T follicular helper cell (primary cell): Measurements from ENCODE around the gene MAP3K21.

ENCODE experiments used
- DNase-seq: peaks from one replicate; pipeline ENCODE4 v3.0.0-alpha.2; 2020; ENCODE audit warnings: low read depth

MAP3K21 gene

DNA sequence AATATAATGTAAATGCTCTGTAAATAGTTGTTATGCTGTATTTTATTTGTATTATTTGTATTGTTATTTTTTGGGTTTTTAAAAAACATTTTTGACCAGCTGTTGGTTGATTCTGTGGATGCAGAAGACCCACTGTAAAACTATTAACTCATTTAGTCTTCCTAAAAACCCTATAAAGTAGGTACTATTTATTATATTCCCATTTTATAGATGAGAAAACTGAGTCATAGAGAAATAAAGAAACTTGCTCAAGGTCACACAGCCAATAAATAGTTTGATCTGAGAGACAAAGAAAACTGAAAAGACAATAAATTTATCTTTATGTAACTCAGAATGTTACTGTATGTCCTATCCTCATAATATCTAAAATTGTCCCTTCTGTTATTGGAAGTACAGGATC lies 1.2 kb upstream of the MAP3K21 start:
- no peak for DNase-seq

DNA sequence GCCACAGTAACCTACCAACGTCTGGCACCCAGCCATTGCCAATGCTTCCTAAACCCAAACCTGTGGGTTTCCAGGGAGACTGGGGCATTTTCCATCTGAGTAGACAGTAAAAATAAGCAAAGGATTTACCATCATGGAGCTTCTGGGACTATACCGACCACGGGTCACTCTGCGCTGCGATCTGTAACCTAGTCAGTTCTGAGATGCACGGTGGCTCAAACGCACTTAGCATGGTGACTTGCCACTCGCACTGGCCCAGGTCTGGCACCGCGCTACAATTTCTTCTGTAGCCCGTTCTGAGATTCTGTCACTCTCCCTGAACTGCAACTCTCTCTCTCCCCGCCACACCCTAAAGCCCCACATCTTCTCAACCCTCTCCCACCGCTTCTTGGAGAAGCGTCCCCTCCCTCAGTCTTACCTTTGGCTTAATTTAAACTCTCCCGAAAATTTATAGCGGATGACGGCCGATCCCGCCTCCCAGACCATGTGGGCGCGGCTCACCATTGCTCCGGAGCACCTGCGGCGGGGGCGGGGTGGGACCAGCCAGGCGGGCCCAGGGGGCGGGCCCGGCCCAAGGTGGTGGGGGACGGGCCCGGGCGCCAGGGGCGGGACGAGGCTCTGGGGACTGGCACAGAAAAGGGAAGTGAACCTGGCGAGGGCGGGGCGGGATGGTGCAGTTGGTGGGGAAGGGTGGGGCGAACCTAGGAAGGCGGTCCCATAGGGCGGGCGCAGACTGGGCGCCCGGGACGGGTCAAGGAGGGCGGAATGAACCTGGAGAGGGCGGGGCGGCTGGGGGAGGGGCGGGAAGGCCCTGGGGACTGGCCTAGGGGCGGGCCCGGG lies 493 bp upstream of the MAP3K21 start:
- peak; percentile 80 for DNase-seq

DNA sequence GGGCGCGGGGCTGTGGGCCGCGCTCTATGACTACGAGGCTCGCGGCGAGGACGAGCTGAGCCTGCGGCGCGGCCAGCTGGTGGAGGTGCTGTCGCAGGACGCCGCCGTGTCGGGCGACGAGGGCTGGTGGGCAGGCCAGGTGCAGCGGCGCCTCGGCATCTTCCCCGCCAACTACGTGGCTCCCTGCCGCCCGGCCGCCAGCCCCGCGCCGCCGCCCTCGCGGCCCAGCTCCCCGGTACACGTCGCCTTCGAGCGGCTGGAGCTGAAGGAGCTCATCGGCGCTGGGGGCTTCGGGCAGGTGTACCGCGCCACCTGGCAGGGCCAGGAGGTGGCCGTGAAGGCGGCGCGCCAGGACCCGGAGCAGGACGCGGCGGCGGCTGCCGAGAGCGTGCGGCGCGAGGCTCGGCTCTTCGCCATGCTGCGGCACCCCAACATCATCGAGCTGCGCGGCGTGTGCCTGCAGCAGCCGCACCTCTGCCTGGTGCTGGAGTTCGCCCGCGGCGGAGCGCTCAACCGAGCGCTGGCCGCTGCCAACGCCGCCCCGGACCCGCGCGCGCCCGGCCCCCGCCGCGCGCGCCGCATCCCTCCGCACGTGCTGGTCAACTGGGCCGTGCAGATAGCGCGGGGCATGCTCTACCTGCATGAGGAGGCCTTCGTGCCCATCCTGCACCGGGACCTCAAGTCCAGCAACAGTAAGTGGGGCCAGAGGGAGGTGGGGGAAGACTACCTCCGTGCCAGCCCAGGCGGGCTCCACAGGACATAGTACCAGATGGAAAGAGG lies 808 bp downstream of the MAP3K21 start:
- DNase-seq: peak; percentile 6

DNA sequence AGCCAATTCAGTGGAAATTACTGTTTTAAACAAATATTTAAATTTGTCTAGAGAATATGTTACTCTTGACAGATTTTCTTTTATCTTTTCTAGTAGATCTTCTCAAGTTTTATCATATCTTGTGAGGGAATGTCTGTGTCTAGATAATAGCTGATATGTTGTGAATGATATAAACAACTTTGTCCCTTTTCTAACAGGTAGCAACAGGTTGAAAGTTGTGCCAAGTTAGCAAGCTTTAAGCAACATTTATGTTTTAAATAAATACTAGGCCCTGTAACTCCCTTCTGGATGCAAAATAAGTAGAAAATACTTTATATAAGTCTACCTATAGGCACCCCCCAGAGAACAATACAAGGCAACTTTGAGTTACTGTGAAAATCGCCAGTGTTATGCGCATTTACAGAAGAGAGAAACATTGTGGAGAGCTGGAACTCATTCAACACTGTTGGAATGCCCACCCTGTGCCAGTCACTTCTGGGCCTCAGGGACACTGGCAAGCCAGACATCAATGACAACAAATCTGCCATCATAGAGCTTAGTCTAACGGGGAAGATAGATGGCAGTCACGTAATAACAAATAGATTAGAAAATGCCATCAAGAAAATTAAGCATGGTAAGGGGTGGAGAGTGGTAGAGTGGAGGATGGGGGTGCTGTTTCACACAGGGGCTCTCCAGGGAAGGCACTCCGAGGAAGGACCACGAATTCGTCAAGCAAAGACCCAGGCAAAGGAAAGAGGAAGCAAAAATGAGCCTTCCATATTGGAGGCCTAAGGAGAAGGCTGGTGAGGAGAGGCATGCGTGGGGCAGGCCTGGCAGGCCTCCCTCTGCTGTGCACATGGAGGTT lies 4.4 kb downstream of the MAP3K21 start:
- DNase-seq: no peak

DNA sequence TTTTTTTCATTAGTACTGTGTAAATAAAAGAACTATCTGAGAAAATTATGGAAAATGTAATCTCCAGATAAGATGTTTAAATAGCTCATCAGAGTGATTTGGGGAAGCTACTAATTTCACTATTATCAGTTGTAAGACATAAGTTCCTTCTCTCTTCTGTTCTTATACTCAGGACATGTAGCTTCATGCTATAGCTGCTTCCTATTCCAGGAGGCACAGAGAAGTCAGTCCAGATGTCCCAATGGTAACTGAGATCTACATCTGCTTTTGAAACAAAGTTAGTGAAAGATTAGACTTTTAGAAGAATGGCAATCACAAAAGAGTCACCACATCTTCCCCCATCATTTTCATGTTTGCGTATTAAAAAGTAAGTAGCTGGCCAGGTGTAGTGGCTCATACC lies 5.6 kb downstream of the MAP3K21 start:
- no peak for DNase-seq

DNA sequence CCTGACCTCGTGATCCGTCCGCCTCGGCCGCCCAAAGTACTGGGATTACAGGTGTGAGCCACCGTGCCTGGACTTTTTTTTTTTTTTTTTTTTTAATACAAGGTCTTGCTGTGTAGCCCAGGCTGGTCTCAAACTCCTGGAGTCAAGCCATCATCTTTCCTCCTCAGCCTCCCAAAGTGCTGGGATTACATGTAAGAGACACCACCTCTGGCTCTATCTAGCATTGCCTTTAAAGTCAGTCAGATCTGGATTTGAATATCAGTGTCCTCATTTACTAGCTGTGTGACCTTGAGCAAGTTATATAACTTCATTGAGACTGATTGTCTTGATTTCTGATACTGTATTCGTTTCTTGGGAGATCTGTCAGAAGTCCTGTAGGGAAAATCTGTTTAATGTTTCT lies 6.6 kb downstream of the MAP3K21 start:
- DNase-seq: no peak

DNA sequence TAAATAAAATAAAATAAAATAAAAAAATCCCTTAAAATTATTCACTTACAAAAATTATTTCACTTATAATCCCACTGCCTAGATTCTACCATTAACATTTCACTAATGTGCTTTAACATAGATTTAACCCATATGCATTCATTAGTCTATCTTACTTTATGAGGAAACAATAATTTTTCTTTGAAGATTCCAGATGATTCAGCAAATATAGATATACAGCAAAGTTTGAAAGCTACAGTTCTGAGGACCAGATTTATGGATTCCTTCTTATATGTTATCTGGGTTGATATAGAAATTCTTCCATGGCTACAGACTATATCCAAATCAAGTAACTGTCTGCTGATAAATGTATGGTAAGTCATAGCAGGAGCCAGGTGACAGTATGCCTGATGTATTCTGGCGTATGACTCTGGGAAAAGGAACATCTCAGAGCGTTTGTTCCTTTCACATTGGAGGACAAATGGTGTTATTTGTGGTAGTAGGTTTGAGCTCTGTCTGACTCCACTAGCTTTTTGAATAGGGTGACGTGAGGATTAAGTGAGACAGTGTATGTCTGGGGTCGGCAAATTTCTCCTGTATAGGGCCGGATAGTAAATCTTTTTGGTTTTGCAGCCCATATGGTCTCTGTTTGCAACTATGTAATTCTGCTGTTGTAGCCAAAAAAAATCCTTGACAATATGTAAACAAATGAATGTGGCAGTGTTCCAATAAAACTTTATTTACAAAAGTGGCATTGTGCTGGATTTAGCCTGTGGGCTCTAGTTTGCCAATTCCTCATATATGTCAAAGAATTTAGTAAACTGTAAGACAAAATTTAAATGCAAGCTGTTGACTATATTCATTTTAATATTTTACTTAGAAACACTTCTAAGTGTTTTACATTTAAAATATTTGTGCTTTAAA lies 9.3 kb downstream of the MAP3K21 start:
- no peak for DNase-seq

DNA sequence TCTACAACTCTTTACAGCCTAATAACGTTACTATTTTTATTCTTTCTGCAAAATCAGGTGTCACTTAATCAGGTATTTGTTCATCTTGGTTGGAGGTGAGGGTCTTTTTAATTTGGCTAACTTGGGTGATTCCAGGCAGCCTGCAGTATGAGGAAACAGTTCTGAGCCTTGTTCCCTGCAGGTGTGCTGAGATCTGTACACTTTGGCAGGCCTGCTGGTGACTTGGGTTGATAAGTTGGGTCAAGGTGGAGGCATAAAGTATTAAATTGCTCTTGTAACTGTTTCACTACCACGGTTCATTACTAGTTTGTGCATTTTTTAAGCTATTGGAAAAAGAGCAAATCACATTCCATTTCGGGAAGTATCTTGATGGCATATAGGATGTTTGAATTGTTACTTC lies 10.0 kb downstream of the MAP3K21 start:
- DNase-seq: no peak

DNA sequence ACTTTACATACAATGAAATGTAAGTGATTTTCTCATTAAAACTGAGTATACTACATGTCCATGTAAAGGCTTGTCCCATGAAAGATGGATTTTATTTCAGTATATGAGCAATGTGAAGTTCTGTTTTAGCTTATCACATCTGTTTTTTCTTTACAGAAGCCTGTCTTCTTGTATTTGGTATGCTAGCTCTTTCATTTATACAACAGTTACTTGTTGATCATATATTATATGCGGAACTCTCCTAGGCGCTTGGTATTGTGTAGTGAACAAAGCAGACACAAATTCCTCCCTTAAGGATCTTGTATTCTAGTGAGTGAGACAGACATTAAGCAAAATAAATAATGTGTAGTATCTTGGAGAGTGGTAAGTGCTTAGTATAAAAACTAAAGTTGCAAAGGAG lies 10.6 kb downstream of the MAP3K21 start:
- DNase-seq: no peak

DNA sequence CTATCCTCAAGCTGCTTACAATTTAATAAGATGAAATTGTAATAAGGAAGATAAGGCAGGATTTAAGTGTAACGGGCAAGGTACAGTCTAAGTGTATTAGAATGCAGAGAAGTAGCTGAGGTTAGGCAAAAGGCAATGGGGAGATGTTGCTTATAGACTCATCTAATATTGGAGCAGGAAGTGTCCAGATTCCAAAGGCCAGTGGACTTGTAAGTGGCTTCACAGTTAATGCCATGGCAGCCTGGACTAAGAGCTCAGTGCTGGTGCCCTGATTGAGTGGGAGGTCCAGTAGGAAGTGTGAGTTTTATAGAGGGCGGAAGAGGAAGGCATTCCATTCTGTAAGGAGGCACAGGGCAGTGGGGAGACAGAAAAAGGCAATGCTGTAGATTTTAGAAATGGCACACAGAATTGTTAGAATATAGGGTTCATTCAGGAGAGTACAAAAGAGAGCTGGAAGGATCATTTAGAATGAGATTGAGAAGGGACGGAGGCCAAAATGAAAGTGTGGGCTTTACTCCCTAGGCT lies 12.6 kb downstream of the MAP3K21 start:
- no peak for DNase-seq

DNA sequence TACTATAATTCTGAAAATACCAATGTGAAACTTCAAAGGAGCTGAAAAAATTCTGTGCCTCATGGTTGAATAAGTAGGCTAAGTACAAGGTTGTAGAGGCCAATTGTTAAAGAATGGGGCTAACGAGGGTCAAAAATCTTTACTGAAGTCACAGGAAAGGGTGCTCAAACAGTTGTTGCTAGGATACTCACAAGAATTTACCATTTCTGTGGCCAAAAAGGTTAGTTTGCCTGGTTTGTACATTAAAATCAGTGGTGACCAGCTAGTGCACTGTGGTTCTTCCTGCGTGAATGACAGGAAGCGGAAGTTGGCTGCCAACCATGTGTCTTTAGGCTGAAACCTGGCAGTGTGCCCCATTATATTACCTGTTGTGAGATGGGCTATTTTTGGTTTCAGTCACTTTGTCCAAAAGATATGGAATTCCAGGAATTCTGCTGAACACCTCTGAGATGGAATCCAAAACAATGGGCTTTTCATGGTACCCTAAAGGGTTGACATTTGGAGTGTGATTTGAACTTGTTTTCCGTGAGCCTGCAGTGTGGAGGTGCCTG lies 13.5 kb downstream of the MAP3K21 start:
- no peak for DNase-seq

DNA sequence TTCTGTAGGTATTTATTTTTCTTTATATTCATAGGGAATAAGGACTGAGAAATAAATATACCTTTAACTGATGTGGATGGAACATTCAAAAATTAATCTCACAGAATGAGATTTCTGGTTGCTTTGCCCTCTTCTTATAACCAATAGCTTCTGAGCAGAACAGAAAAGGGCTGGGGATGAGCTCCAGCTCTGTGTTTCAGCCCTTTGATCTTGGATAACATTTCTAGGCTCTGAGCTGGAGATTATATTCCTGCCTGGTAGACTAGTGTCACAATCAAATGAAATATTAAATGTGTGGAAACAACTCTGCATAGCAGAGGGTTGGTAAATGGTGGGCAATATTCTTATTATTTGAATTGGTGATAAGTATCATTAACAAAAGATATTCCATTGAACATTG lies 14.6 kb downstream of the MAP3K21 start:
- no peak for DNase-seq

DNA sequence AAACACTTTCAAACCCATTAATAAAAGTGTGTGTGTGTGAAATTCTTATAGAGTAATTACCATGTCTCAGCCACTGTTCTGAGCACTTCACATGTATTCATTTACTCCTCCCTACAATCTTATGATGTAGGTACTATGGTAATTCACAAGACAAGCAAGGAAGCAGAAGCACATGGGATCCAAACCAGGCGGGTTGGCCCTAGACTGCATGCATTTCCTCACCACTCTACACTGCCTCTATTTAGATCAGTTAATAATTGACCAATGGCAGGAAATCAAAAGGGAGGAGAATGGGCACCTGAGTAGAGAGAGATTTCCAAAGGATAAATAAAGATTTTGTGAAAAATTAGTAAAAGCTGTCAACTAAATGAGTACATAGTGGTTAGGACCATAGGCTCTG lies 15.7 kb downstream of the MAP3K21 start:
- DNase-seq: no peak

DNA sequence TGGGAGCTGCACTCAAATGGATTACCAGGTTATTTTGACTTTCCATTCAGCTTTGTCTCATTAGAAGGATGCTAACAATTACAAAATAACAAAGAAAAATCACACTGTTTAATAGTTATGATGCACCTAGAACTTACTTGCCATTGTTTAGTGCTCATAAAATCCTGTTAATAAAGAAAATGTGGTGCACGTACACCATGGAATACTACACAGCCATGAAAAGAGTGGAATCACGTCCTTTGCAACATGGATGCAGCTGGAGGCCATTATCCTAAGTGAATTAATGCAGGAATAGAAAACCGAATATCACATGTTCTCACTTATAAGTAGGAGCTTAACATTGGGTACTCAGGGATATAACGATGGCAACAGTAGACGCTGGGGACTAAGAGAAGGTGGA lies 19.8 kb downstream of the MAP3K21 start:
- DNase-seq: no peak

DNA sequence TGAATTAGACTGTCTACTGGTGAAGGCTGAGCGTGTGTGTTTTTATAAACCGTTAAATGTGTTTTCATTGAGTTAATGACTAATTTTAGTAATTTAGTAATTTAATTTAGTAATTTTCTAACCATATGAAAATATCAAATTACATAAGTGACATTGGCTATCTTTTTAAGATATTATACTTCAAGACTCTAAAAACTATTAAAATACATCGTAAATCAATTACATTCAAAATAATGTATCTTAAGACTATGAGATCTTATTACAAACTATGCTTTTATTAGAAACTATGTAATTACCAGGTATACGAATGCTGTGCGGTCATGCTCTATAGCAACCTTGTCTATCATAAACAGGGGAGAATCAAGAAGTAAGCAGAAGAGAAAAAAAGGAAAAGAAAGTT lies 21.6 kb downstream of the MAP3K21 start:
- no peak for DNase-seq

DNA sequence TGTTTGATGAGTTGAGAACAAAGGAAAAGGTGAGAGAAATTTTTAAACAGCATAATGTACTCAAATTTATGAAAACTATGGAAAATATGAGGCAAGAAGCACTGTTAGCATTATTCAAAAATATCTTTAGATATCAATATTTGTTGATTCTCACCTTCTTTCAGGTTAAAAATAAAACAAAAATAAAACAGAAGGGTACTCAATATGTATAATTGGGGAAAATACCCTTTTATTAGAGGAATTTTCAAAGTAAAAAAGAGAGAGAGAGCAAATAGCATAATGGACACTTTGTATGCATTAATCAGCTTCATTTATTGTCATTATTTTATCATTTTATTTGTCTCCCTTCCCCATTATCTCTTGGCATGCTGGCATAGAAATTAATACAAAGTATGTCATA lies 27.5 kb downstream of the MAP3K21 start:
- no peak for DNase-seq

DNA sequence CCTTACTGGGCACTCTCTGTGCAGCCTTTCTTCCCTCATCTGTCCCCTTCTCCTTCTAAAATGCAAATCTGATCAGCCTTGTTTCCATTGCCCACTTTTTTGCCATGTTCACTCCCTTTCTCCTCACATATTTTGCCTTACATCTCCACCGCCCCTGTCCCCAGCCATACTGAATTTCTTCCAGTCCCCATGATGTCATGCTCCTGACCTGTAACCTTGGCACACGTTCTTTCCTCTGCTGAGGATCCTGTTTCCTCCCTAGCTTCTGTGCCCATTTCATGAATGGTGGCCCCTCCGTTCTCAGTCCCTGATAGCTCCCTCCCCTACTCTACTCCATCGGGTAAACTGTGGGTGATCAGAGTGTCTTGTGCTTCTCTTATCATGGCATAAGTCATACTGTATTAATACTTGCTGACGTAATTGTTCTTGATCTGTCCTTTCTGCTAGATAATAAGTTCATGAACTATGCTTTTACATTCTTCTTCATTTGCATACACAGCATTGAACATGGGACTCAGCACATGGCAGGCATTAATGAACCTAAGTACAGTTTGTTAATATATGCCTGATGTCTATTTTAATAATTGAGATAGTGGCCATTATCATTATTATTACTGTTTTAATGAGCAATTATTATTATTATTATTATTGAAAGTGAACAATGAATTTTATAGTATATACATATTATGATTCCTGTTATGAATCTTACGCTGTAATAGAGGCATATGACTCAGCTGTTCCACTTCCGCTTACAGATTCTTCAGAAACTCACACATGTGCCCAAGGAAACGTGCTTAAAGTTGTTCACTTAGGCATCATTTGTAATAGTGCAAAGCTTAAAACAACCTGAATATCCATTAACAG lies 28.5 kb downstream of the MAP3K21 start:
- DNase-seq: no peak

DNA sequence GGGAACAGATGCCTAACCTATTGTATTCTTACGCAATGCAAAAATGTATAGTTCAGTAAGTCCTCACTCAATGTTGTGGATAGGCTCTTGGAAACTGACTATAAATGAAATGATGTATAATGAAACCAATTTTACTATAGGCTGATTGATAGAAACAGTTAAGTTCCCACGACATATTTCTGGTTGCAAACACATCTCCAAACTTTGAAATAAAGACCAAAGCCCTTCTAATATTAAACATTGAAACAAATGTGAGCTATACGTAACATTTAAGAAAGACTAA lies 29.1 kb downstream of the MAP3K21 start:
- DNase-seq: no peak

DNA sequence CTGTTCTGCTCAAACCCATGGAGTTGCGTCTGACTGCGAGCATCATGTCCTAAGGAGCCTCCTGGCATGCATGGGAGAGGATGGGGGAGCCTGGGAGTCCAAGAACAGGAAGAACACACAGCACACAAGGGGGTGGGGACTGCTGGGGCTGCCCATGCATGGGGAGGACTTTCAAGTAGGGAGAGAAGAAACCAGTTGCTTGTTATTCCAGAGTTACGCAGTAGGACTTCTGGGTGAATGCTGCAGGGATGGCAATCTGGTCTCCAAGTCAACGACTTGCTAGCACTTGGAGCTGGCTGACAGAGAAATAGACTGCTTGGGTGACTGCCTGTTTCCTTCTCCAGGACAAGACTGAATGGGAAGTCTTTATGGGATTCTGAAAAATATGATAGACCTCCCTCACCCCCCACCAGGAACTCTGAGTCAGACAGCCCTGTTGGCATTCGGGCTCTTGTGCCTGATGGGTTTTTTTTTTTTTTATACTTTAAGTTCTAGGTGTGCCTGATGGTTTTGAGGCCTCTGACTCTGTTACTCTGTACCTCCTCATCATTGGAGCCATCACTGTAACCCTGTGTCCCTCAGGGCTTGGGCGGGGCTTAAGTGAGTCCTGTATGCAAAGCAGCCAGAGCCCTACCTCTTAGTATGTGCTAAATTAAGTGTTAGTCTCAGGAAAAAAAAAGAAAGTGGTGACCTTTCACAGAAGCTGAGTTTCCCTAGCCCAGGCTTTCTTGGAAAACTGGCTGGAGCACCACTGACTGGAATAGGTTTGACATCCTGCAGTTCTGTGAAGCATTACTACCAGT lies 30.3 kb downstream of the MAP3K21 start:
- no peak for DNase-seq
